Activated CD8-positive, alpha-beta T cell treated with anti-CD3 and anti-CD28 coated beads for 36 hours (primary cell): ENCODE measurements around the gene CHAC1. TPM values are rescaled to one million over a fixed set of nuclear protein-coding genes. Genes with fewer than 3 reads are reported as not detected.

Experiments used
- ATAC-seq: fragments of 200-7000 bp; cut with Tn5 transposase; one replicate; pipeline ENCODE4 v1.10.0; 2021; ENCODE audit warnings: mild to moderate bottlenecking, moderate library complexity
- CTCF ChIA-PET: fragments of 350-600 bp; sonication (Branson Sonifier 250); formaldehyde crosslinking; loops from one replicate; lab custom pipeline; 2021; ENCODE audit warnings: antibody characterized with exemption; lab: Charles Lee
- POLR2A ChIA-PET: fragments of 350-600 bp; sonication (Branson Sonifier 250); formaldehyde crosslinking; loops from one replicate; lab custom pipeline; 2021; ENCODE audit warnings: antibody characterized with exemption; lab: Charles Lee
- DNase-seq: peaks from one replicate; pipeline ENCODE4 v3.0.0-alpha.2; 2020
- H3K27ac Mint-ChIP-seq: one replicate; pipeline ENCODE4 v1.8.0; 2021; ENCODE audit warnings: mild to moderate bottlenecking, mixed read lengths
- H3K27me3 Mint-ChIP-seq: one replicate; pipeline ENCODE4 v1.8.0; 2021; ENCODE audit warnings: mixed read lengths
- H3K36me3 Mint-ChIP-seq: one replicate; pipeline ENCODE4 v1.8.0; 2021; ENCODE audit warnings: low read depth, mixed read lengths
- H3K4me1 Mint-ChIP-seq: one replicate; pipeline ENCODE4 v1.8.0; 2021; ENCODE audit warnings: low read depth, mixed read lengths
- H3K4me3 Mint-ChIP-seq: one replicate; pipeline ENCODE4 v1.8.0; 2021; ENCODE audit warnings: mild to moderate bottlenecking, moderate library complexity, mixed read lengths
- H3K9me3 Mint-ChIP-seq: one replicate; pipeline ENCODE4 v1.8.0; 2021; ENCODE audit warnings: mixed read lengths
- intact Hi-C: fragments of 100-400 bp; cut with micrococcal nuclease; formaldehyde crosslinking; loops from one replicate; pipeline ENCODE4 v1.10.0; 2022
- total RNA-seq, 2 experiments: library from RNA; stranded (reverse); gene quantifications; one replicate each; pipeline ENCODE4 v1.2.3, GENCODE V29; 2021
- TF ChIP-seq, protein P1 (sequence below): fragments of 200-600 bp; IDR thresholded peaks from one replicate; pipeline ENCODE4 v1.8.0; 2022; ENCODE audit warnings: antibody characterized with exemption, mild to moderate bottlenecking

CHAC1 gene
- total RNA-seq, 2 experiments from 2014 or later, result 21.9 to 22.6 TPM

DNA sequence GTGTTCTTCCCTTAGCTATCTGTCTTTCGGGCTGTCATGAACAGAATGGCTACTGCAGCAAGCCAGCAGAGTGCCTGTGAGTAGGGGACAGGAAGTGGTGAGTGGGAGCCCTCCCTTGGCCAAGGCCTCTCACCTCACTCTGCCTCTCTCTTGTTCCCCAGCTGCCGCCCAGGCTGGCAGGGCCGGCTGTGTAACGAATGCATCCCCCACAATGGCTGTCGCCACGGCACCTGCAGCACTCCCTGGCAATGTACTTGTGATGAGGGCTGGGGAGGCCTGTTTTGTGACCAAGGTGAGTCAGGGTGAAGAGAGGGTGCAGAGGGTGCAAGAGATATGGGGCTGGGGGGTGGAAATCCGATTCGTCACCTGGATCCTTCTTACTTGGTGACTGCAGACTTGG lies 21.1 kb upstream of the CHAC1 start:
- ATAC-seq, result no peak
- TF ChIP-seq, protein P1, sequence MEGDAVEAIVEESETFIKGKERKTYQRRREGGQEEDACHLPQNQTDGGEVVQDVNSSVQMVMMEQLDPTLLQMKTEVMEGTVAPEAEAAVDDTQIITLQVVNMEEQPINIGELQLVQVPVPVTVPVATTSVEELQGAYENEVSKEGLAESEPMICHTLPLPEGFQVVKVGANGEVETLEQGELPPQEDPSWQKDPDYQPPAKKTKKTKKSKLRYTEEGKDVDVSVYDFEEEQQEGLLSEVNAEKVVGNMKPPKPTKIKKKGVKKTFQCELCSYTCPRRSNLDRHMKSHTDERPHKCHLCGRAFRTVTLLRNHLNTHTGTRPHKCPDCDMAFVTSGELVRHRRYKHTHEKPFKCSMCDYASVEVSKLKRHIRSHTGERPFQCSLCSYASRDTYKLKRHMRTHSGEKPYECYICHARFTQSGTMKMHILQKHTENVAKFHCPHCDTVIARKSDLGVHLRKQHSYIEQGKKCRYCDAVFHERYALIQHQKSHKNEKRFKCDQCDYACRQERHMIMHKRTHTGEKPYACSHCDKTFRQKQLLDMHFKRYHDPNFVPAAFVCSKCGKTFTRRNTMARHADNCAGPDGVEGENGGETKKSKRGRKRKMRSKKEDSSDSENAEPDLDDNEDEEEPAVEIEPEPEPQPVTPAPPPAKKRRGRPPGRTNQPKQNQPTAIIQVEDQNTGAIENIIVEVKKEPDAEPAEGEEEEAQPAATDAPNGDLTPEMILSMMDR, result no peak
- H3K4me1 Mint-ChIP-seq, result peaks cover 36% of the 10 kb centered on the region
- ChIA-PET POLR2A (interaction anchor here (6.6 kb wide), 1 partner anchor 9 kb away, joined by 43 read pairs; no protein-coding TSS in a partner anchor), CTCF (interaction anchor here (1.6 to 10.1 kb wide), 3 partner anchors 9 to 59 kb away, joined by 6 to 133 read pairs (median 106); no protein-coding TSS in a partner anchor)
- no peak overlapping the region for H3K27ac Mint-ChIP-seq
- intact Hi-C loops, result no loop called here
- H3K9me3 Mint-ChIP-seq, result no peaks in the 10 kb centered on the region
- peak; percentile 41 for DNase-seq
- H3K27me3 Mint-ChIP-seq, result peaks cover 42% of the 10 kb centered on the region
- H3K36me3 Mint-ChIP-seq, result no peaks in the 10 kb centered on the region
- H3K4me3 Mint-ChIP-seq, result no peak overlapping the region

DNA sequence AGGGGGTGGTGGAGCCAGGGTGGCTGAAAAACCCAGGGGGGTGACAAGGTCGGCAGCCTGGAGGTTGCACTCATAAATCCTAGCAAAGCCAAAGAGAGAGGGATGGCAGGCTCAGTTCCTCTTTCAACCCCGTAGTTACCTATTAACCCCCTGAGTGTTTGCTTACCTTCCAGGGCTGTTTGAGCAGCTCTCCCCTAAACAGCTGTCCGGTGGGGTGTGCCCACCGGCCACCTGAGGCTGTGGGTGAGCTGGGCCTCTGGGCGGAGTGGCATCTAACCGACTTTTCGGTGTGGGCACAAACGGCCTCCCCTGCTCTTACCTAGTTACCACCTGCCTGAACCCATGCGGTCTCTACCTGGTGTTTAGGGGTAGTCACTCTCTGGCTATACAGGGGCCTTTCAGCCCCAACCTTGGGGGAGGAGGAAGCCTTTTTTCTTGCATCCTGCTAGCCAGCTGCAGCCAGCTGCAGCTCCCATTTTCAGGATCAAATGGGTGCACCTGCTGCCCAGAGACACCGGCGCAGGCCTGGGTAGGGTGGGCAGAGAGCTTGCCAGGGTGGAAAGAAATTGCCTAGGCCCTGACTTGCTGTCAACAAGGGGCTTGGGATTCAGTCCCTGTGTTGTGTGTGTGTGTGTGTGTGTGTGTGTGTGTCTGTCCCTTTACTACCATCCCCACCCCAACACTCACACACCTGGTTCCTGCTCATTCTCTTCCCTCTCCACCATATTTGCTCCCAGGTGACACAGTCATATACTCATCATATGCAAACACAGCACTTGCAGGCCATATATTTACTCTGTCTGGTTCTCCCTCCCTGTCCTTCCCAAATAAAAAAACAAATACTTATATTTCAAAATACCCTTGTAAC lies 20.4 kb upstream of the CHAC1 start:
- ChIA-PET CTCF (interaction anchor here (7.2 to 10.1 kb wide), 2 partner anchors 8 to 27 kb away, joined by 106 to 133 read pairs; no protein-coding TSS in a partner anchor), POLR2A (no interaction called here)
- Mint-ChIP-seq H3K36me3 (no peaks in the 10 kb centered on the region), H3K4me3 (no peak overlapping the region), H3K27me3 (peaks cover 38% of the 10 kb centered on the region), H3K4me1 (peaks cover 32% of the 10 kb centered on the region), H3K27ac (no peak overlapping the region), H3K9me3 (no peaks in the 10 kb centered on the region)
- ATAC-seq (no peak), DNase-seq (no peak)
- intact Hi-C loops, result no loop called here
- TF ChIP-seq, protein P1, result no peak

DNA sequence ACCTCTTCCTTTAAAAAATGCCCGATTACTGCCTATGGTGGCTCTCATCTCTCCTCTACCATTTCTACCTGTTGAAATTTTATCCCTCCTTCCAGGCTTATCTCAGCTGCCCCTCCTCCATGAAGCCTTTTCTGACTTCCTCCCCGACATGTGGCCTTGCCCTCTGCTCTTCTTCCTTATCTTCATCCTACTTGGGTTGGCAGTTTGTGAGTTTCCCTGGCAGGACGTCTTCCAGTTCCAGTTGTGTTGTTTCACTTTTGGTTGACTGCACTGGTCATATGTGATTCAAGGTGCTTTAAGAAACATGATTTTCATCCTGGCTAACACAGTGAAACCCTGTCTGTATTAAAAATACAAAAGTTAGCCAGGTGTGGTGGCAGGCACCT lies 19.8 kb upstream of the CHAC1 start:
- H3K36me3 Mint-ChIP-seq, result no peaks in the 10 kb centered on the region
- CTCF ChIA-PET, result interaction anchor here (7.2 kb wide), 1 partner anchor 7 kb away, joined by 106 read pairs; no protein-coding TSS in a partner anchor
- ATAC-seq (no peak), DNase-seq (no peak)
- H3K27ac Mint-ChIP-seq, result no peak overlapping the region
- H3K9me3 Mint-ChIP-seq, result no peaks in the 10 kb centered on the region
- peaks cover 28% of the 10 kb centered on the region for H3K4me1 Mint-ChIP-seq
- intact Hi-C loops, result no loop called here
- peaks cover 34% of the 10 kb centered on the region for H3K27me3 Mint-ChIP-seq
- POLR2A ChIA-PET, result no interaction called here
- TF ChIP-seq, protein P1, result no peak
- H3K4me3 Mint-ChIP-seq, result no peak overlapping the region

- no peak for ATAC-seq
- no peak for DNase-seq
- no peaks in the 10 kb centered on the region for H3K9me3 Mint-ChIP-seq
- POLR2A ChIA-PET, result no interaction called here
- H3K27ac Mint-ChIP-seq, result no peak overlapping the region
- peaks cover 27% of the 10 kb centered on the region for H3K27me3 Mint-ChIP-seq
- peaks cover 21% of the 10 kb centered on the region for H3K4me1 Mint-ChIP-seq
- intact Hi-C loops, result no loop called here
- H3K36me3 Mint-ChIP-seq, result no peaks in the 10 kb centered on the region
- CTCF ChIA-PET, result interaction anchor here (0.9 to 1.0 kb wide), 2 partner anchors 30 to 75 kb away, joined by 3 read pairs; no protein-coding TSS in a partner anchor
- no peak overlapping the region for H3K4me3 Mint-ChIP-seq
- TF ChIP-seq, protein P1, result no peak
Measured at GRCh38 chr15:40934457-40934856, 18.8 kb upstream of the CHAC1 start.

- TF ChIP-seq, protein P1, result no peak
- ChIA-PET CTCF (interaction anchor here (0.9 kb wide), 1 partner anchor 32 kb away, joined by 3 read pairs; no protein-coding TSS in a partner anchor), POLR2A (interaction anchor here (0.9 to 1.3 kb wide), 2 partner anchors 16 to 18 kb away, joined by 3 read pairs; no protein-coding TSS in a partner anchor)
- no peak overlapping the region for H3K4me3 Mint-ChIP-seq
- no peak for ATAC-seq
- no peak for DNase-seq
- peaks cover 15% of the 10 kb centered on the region for H3K4me1 Mint-ChIP-seq
- H3K27me3 Mint-ChIP-seq, result peaks cover 11% of the 10 kb centered on the region
- intact Hi-C loops, result no loop called here
- H3K27ac Mint-ChIP-seq, result no peak overlapping the region
- H3K36me3 Mint-ChIP-seq, result no peaks in the 10 kb centered on the region
- no peaks in the 10 kb centered on the region for H3K9me3 Mint-ChIP-seq
Measured at GRCh38 chr15:40936234-40936708, 17.0 kb upstream of the CHAC1 start.
